GM21723 (cell line): Measurements from ENCODE around the gene MINDY4.

Experiments
- ATAC-seq: cut with Tn5 transposase; IDR thresholded peaks from one replicate; pipeline ENCODE4 v1.9.1; 2021; ENCODE audit warnings: mild to moderate bottlenecking, moderate library complexity; ENCODE audit not compliant: unreplicated experiment

MINDY4 gene

DNA sequence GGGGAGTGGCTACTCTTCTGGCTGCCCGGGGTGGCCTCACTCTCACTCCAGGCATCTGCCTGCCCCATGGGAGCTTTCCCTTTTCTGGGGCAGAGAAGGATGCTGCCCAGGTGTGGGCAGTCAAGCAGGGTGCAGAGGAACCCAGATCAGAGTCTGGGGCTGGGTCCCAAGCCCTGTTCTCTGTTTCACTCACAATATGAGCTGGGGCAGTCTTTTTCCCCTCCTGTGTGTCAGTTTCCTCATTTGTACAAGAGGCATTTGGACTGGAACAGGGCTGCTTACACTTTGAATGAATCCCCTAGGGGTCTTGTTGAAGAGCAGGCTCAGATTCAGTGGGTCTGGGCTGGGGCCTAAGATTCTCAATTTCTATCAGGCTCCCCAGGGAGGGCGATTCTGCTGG lies 102.0 kb downstream of the MINDY4 start:
- ATAC-seq: no peak

DNA sequence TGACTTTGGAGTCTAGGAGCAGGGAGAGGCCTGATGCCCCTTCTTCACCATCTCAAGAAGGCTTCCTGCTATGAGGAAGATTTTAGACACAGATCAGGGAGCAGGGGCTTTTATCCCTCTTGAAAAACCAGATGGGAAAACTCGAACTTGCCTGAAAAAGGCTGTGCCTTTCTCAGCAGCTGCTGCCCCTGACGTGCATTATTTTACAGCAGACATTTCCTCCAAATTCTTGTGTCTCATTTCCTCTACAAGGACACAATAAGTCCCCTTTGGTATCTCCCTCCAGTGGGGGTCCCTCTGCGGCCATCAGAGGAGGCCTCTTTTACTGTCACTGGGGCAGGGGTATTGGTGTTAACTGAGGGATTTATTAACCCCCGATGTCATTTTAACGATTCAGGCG lies 102.4 kb downstream of the MINDY4 start:
- ATAC-seq: no peak

DNA sequence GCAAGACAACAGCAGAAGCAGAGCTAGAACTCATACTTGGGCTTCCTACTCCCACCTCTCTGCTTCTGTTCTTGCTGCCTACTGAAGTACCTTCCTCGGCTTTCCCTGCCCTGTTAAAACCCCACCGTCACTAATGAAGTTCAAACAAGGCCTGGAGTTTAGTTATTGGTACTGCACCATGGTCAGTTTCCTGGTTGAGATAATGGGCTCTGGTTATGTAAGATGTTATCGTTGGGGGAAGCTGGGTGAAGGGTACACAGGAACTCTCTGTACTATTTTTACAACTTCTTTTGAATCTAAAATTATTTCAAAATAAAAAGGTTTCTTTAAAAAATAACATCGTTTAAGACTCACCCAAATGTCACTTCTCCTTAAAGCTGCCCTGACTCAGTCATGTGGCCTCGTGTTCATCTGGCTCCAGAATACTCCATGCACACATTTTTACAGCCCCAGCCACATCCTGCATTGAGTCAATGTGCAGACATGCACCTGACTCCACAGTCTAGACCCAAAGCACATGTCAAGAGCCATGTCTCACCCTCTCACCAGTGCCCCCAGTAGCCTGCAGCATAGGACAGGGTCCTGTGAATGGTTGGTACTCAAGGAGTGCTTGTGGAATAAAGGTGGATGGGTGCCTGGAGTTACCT lies 103.6 kb downstream of the MINDY4 start:
- no peak for ATAC-seq

DNA sequence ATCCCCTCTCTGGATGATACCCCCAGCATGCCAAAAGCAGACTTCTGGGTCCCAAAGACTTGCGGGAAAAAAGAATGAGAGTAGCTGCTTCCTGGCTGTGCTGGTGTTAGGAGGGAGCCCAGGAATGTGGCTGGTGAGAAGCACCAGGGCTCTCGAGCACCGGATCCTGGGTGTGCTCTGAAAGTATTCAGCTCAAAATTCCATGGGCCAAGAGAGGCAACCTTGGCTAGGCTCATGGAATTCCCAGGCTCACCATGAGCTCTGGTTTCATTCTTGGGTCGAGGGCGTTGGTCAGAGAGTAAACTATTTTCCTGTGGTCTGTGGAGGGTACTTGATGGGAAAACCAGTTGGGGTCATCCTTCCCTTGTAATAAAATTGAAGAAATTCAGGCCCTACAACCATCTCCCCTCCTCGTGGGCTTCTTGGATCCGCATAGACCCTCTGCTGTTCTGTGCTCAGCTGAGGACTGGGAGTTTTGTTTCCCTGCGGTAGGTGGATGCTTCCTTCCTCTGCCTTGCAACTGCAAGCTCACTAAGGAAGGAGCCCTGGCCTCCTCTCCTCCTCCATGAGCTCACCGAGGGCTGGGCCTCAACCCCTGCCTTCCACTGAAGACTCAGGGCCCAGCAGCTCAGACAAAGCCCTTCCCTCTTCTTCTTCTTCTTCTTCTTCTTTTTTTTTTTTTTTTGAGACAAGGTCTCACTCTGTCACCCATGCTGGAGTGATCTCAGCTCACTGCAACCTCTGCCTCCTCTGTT lies 106.0 kb downstream of the MINDY4 start:
- ATAC-seq: no peak

DNA sequence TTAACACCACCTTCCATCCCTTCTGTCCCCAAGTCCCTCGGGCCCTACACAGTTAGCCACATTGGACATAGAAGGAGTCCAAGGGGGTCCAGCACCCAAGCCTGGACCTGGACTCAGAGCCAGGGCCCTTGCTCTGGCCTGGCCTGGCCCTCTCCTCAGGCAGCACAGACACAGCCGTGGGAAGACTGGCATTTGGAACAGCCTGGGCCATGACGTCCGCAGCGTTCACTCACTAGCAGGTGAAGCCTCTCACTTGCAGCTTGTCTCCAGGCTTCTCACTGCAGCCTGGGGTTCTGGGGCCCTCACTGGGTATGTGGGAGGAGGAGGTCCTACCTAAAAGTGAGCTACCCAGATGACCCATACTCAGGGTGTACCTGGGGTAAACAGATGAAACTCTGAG lies 106.8 kb downstream of the MINDY4 start:
- ATAC-seq: no peak

DNA sequence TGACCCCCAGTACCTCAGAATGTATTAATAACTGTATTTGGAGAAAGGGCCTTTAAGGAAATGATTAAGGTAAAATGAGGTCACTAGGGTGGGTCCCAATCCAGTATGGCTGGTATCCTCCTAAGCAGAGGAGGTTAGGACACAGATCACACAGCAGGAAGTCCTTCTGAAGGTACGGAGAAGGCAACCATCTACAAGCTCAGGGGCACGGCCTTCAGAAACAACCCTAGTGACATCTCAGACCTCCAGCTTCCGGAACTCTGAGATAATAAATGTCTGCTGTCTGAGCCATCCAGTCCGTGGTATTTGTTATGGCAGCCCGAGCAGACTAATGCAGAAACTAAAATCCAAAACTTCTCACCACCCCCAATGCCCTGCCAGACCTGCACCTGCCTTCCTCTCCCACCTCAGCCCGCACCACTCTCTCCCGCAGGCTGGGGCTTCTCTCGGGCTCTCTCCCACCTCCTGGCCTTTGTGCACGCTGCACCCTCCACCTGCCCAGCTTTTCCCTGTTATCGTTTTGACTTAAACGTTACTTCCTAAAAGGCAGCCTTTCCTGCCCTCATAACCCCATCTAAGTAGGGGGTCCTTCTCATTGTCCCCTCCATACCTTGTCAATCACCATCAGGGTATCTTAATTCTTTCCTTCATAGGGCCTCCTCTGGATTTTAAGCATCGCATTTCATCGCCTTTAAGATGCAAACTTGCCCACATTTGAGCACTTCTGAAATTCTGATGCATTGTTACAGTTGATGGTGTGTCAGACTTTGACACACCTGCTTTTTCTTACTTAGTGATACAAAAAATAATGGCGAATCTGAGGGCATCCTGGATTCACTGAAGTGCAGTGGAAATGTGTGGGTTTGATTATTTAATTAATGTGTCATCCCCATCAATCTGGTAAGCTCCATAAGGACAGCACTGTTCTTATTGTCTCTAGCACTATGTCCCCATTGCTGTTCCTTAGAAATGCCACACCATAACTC lies 108.2 kb downstream of the MINDY4 start:
- no peak for ATAC-seq

DNA sequence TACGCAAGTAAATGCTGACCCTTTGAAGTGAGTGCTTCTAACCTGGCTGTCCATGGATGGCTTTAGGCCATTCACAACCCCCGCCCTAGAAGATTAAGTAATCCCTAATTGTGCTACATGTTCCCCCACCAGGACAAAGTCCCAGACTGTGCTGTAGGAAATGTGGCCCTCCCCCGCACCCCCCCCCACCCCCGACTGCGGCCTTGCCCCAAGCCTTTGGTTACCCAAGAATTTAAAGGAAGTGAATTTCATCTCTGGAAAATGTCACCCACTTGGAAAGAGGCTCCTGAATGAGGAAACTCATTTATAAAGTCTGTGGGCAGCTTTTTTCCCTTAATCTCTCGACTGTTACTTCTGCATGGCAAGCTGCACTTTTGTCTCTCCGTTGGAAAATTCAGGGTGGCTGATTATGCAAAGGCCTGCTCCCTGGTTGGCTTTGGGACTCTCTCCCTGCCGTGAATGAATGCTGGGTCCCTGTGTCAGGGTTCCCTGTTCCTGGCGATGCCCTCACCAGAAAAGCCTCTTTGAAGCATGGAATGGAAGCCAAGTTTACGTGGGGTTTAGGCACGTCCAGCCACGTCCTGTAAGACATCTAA lies 109.0 kb downstream of the MINDY4 start:
- ATAC-seq: no peak

DNA sequence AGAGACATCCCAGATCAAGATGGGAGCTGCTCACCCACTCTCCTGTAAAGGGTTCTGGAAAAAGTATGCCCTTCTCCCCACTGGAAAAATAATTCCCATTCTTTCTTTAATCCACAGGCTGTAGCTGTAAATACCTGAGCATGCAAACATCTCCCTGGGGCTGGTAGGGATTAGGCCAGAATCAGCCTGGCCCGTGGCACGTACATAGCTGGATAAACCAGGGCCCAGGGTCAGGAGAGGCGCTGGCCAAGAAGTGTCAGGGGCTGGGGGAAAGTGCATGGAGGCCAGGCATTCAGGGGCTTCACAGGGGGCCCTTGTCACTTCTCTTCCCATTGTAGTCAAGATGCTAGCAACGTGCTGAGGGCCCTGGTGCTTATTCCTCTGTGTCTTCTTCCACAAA lies 109.7 kb downstream of the MINDY4 start:
- no peak for ATAC-seq

DNA sequence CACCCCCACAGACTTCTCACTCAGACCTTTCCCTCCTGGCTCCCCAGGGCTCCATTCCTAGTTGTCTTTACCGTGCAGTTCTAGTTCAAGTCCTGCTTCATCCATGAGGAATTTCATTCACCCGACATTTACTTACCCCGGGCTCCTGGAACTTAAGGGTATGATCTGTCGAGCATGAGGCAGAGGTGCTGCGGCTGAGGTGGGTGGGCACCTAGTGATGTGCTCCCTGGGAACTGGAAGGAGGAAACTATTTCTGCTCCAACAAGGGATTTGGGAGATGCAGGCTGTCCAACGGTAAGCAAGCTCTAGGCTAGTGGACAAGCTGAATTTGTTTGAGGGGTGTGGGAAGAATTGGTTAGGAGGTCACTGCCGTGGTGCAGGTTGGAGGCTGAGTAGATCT lies 110.2 kb downstream of the MINDY4 start:
- no peak for ATAC-seq

DNA sequence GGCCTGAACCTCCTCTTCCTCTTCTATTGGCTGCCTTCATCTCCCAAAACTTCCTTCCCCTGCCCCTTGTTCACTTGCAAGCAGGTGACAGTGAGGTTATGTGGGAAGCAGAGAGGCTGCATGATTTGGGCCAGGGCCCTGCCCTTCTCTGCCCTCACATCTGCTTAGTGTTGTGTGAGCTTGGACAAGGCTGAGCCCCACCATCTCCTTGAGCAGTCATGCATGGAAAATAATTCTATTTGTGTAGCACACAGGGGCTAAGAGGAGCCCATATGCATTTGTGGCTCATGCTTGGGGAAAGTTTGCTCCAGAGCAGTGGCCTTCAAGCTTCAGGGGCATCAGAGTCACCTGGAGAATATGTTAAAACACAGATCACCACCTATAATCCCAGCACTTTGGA lies 113.7 kb downstream of the MINDY4 start:
- no peak for ATAC-seq

DNA sequence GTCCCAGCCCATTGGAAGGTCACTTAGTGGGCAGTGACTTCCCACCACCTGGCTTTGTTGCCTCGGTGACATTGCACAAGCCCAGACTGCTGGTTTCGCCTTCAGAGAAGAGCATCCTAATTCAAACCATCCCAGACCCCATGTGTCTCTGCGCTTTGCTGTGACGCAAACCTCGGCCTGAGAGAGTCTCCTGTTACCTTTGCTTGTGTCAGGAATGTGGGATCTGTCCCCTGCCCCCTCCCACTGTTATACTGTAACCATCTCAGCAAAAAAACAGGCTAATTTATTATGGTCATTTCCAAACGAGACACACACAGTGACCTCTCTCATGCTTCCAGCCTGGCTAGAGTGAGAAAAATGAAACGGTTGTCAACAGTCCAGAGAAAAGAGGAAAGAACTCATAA lies 115.4 kb downstream of the MINDY4 start:
- no peak for ATAC-seq

DNA sequence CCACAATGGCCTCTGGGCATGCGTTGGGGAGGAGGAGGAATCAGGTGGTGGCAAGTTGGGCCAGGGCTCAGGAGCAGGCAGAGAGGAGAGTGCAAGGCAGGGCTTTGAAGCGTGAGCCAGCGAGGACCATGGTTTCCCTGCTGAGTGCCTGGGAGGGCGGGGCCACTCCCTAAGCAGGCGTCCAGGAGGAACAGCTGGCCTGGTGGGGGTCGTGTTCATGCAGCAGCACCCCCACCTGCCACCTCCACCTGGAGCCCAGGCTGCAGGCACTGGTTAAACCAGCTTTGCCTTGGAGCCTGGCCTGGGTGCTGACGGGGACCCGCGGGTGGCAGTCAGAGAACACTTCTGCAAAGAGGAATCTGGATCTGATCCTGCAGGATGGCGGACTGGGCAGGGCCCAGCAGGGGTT lies 116.3 kb downstream of the MINDY4 start:
- no peak for ATAC-seq

DNA sequence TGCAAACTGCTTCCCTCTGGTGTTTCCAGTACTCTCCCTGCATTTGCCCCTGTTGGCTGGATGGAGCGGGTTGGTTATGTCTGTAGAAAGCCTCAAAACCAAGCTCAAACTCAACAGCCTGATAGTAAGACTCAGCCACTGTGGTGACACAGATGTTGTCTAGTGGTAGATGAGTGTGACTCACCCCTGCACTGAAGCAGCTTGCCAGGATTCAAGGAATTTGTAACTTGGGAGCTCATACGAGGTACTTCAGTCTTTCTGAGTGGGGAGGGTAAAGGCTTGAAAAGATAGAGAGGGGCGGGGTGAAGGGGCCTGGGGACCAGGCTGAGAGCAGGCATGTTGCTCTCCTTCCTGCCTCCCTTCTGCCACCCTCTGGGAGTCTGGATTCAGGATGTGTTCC lies 117.5 kb downstream of the MINDY4 start:
- ATAC-seq: no peak

DNA sequence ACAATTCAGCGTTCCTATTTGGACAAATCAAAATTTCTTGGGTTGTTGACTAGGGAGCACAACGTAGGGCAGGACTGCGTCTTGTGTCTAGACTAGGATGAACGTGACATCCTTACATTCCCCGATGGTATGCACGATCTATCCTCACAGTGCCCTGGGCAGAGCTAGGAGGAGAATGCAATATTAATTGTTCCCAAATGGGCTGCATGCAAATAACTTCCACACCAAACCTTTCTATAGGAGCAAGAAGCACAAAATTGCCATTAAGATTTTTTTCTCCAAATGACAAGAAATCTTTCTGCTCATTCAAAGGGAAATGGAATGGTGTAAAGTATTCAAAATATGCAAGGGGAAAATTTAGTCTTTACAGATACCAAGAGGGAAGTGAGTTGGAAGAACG lies 119.0 kb downstream of the MINDY4 start:
- ATAC-seq: no peak

DNA sequence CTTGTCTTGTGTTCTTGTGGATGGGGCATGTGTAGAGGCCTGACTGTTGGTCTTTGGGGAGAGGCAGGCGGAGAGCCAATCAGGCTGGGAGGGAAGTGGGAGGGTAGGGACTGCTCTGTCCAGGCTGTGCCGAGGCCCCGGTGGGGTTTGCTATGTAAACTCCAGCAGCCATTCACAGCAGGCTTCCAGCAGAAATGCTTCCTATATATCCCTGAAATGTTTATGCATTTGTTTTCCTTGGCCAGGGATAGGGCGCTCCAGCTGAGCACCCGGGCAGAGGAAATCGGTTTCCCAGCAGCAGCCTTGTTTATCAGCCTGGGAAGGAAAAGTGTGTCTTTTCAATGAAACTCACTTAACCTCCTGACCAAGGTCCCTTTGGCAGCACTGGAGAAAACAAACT lies 122.1 kb downstream of the MINDY4 start:
- ATAC-seq: no peak

DNA sequence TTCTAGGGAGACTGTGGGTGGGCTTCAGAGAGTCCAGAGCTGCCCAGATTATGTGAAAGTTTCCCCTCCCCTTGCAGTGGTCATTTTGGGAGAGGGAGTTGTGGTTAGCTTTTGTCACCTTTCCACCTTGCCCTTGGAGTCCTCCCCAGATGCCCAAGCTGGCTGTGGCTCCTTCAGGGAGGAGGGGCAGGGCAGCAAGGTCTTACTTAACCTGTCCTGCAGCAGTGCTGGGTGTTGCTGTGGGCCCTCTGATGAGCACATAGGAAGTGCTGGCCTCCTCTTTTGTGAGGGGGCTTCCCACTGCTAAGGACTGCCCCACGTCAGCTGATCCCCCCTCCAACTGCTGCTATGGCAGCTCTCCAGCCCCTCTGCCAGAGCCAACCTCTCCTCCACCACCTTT lies 122.8 kb downstream of the MINDY4 start:
- ATAC-seq: no peak

DNA sequence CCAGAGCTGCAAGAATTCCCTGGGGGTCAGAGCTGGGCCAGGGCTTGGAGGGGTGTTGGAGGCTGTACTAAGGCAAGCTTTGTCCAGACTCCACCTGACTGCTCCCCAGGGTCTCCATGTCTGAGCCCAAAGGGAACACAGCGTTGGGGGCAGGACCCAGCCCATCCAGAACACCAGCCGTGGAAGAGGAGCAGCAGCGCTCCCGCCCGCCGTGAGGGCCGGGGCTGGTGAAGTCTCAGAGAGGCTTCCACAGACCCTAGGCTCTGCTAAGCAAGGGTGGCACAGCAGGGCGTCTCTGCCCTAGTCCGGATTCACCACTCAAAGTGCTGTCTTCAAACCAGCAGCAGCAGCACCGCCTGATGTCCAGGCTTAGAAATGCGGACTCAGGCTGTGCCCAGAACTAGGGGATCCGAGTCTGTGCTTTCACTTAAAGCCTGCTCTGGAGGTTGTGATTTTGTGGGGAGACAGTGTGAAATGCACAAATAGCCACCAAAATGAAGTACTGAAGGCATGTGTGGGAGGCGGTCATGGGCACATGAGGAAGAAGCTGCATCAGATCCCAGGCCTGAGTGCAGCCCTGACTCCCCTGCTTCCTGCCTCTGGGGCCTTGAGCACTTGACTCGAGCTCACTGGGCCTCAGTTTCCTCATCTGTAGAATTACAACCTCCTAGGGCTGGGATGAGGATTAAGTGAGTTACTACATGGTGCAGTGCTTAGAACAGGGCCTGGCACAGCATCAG lies 123.8 kb downstream of the MINDY4 start:
- no peak for ATAC-seq

DNA sequence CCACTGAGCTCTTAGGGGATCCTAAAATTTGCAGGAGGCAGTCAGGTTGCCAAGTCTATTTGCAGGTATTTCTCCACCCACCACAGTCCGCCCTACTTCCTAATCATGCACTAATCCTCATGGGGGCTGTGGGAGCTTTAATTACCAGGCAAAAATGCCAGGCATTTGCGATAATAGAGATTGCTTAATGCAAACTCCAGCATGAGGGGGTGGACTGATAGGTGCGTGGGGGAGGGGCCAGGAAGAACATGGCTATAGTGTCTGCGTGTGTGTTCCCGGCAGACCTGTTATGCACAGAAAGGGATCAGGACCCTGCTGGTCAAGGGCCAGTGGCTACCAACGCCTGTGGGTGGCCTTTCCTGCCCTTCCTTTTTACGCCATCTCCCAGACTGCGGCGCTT lies 124.8 kb downstream of the MINDY4 start:
- ATAC-seq: no peak

DNA sequence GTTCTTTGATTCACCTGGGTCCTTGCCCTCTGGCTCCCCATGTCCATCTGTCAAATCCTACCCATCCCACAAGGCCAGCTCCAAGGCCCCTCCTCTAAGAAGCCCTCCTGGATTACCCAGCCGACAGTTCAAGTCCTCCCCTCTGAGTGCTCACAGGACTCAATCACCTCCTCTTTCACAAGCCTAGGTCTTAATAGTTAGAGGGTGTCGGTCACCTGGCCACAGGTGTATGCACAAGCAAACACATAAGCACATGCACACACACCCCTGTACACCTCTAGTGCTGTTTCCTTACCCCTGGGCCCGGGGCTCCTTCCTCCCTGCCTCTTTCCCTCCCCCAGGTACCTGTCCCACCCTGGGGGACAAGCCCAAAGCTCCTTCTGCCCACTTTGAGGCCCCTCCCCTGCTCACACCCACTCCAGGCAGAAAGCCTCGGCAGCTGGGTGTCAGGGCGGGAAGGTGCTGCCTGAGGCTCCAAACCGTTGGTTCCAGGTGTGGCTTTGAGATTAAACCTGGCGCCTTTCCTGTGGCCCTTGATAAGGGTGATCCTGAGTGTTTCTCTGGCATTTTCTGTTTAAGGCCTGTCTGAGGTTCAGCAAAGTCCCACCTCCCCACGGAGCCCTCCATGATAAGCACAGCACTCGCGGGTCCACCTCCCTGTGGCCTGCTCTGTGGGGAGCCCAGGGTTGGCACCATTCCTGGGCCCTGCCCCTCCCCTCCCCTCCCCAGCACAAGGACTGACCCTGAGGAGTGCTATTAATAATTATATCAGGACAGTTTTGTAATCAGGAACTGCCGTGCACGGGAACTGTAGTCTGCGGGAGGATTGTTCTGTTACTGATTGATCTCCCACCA lies 125.8 kb downstream of the MINDY4 start:
- ATAC-seq: no peak

DNA sequence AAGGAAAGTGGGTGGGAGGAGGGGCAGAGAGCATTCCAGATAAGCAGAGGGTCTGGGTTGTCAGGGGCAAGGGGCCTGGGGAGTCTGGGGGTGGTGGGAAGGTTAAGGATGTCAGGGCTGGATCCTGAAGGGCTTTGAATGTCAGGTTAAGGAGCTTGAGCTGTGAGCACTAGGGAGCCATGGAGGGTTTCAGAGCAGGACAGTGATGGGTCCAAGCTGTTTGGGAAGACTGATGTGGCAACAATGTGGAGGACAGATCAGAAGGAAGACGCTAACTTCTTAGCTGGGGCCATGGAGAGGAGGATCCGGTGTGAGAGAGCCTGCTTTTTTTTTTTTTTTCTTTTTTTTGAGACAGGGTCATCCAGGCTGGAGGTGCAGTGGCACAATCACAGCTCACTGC lies 126.6 kb downstream of the MINDY4 start:
- no peak for ATAC-seq
